Measurements from ENCODE around the gene PDZD7.

GRCh38 chr10:101061624-101062231 lies 30.8 kb upstream of the PDZD7 start, which contains the start of gene KAZALD1:
- TF ChIP-seq POLR2AphosphoS5 (IDR thresholded peaks at IDR 0.05), result no peak
- no peak for TF ChIP-seq CTCF (IDR thresholded peaks at IDR 0.05)
